Large intestine (tissue), 3 donors: ENCODE data around the gene CLEC14A. TPM values are rescaled to one million over a fixed set of nuclear protein-coding genes. Genes with fewer than 3 reads are reported as not detected.

Experiments used
- DNase-seq, 2 donors: peaks; one replicate each; pipeline versions ENCODE4 v3.0.0 to v3.0.0-alpha.2; 2013
- H3K27ac ChIP-seq: one replicate; pipeline ENCODE4 v1.5.1; 2013; ENCODE audit warnings: low read length
- H3K27me3 ChIP-seq: 2 replicates; pipeline ENCODE4 v1.6.1; 2013; ENCODE audit warnings: low read length; ENCODE audit not compliant: control insufficient read depth, insufficient read depth
- H3K36me3 ChIP-seq: 2 replicates; pipeline ENCODE4 v1.6.1; 2013; ENCODE audit warnings: low read length; ENCODE audit not compliant: control insufficient read depth, insufficient read depth
- H3K4me1 ChIP-seq: one replicate; pipeline ENCODE4 v1.6.1; 2013; ENCODE audit warnings: low read length; ENCODE audit not compliant: control insufficient read depth, insufficient read depth
- H3K4me3 ChIP-seq: one replicate; pipeline ENCODE4 v1.5.1; 2013; ENCODE audit warnings: low read length
- H3K9me3 ChIP-seq: one replicate; pipeline ENCODE4 v1.6.1; 2013; ENCODE audit warnings: mild to moderate bottlenecking, low read depth, low read length, moderate library complexity; ENCODE audit not compliant: control insufficient read depth
- WGBS: methylation state at CpG from one replicate; pipeline ENCODE4 v1.1.5; 2013; ENCODE audit warnings: low lambda C conversion rate; ENCODE audit not compliant: insufficient coverage; 5-methylcytosine and 5-hydroxymethylcytosine counted together
- polyA plus RNA-seq: library from polyadenylated mRNA; unstranded; fragments of 120-200 nt; gene quantifications from one replicate; pipeline ENCODE4 v1.2.1, GENCODE V29; 2013

The CLEC14A gene
- polyA plus RNA-seq, 1 donor: 5.9 TPM

GRCh38 chr14:38205949-38206665 lies 49.8 kb downstream of the CLEC14A start:
- 100% methylated on average over 5 of the region's 5 CpGs for WGBS
- DNase-seq: no peak
- Histone ChIP-seq H3K27ac (no peak overlapping the region), H3K4me3 (no peak overlapping the region), H3K27me3 (peaks cover 27% of the 10 kb centered on the region), H3K36me3 (no peaks in the 10 kb centered on the region), H3K9me3 (peaks cover 15% of the 10 kb centered on the region), H3K4me1 (peaks cover 15% of the 10 kb centered on the region)

GRCh38 chr14:38205119-38205813 lies 50.6 kb downstream of the CLEC14A start:
- H3K4me3 ChIP-seq: no peak overlapping the region
- 100% methylated on average over 2 of the region's 5 CpGs for WGBS
- peaks cover 8% of the 10 kb centered on the region for H3K4me1 ChIP-seq

GRCh38 chr14:38204719-38205115 lies 51.2 kb downstream of the CLEC14A start:
- no peak for DNase-seq
- Histone ChIP-seq H3K4me3 (no peak overlapping the region), H3K27me3 (peaks cover 17% of the 10 kb centered on the region), H3K4me1 (peaks cover 2% of the 10 kb centered on the region), H3K27ac (no peak overlapping the region), H3K36me3 (no peaks in the 10 kb centered on the region), H3K9me3 (peaks cover 2% of the 10 kb centered on the region)

More at GRCh38 chr14:38205119-38205813, 50.6 kb downstream of the CLEC14A start:
- no peak overlapping the region for H3K27ac ChIP-seq
- H3K9me3 ChIP-seq: peaks cover 8% of the 10 kb centered on the region
- H3K27me3 ChIP-seq: peaks cover 22% of the 10 kb centered on the region
- no peak for DNase-seq
- no peaks in the 10 kb centered on the region for H3K36me3 ChIP-seq

Other genes starting within 250 kb of the CLEC14A start
- 24.6 TPM for gene SSTR1, start 48.2 kb downstream of the CLEC14A start, polyA plus RNA-seq